Nephron progenitor cell (in vitro differentiated cells): ENCODE data around the gene DUSP19.

ENCODE experiments used
- DNase-seq: peaks from one replicate; pipeline ENCODE4 v3.0.0; 2021
- H3K27ac Mint-ChIP-seq: 2 replicates; pipeline ENCODE4 v1.8.0; 2021; ENCODE audit warnings: mild to moderate bottlenecking, moderate library complexity, mixed read lengths
- H3K27me3 Mint-ChIP-seq: 2 replicates; pipeline ENCODE4 v1.8.0; 2021; ENCODE audit warnings: mild to moderate bottlenecking, low read depth, mixed read lengths; ENCODE audit not compliant: poor library complexity
- H3K36me3 Mint-ChIP-seq: 2 replicates; pipeline ENCODE4 v1.8.0; 2021; ENCODE audit warnings: low read depth, mixed read lengths
- H3K4me1 Mint-ChIP-seq: 2 replicates; pipeline ENCODE4 v1.8.0; 2021; ENCODE audit warnings: mixed read lengths
- H3K4me3 Mint-ChIP-seq: 2 replicates; pipeline ENCODE4 v1.8.0; 2021; ENCODE audit warnings: mild to moderate bottlenecking, moderate library complexity, mixed read lengths
- H3K9me3 Mint-ChIP-seq: 2 replicates; pipeline ENCODE4 v1.8.0; 2021; ENCODE audit warnings: mild to moderate bottlenecking, moderate library complexity, mixed read lengths
- TF ChIP-seq, protein P1 (sequence below): fragments of 200-600 bp; sonication (generic); IDR thresholded peaks from 2 replicates; pipeline ENCODE4 v1.5.0; 2021; ENCODE audit warnings: antibody characterized with exemption

The DUSP19 gene

DNA sequence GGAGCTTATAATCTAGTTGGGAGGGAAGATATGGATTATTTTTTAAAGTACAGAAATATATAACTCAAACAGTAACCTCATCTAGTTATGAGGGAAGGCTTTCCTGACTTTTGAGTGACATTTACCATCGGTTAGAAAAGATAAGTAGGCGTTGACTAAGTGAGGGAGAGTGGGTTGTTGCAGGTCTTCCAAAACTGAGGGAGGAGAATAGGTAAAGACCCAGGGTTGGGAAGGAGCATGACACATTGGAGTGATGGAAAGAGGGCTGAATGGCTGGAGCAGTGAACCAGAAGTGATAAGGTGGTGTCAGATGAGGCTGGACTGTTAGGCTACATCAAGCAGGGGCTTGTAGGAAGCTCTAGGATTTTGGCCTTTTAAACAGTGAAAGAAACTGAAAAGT, 35.1 kb downstream of the DUSP19 start:
- no peak overlapping the region for H3K4me3 Mint-ChIP-seq
- H3K4me1 Mint-ChIP-seq = no peaks in the 10 kb centered on the region
- no peaks in the 10 kb centered on the region for H3K9me3 Mint-ChIP-seq
- TF ChIP-seq, protein P1, sequence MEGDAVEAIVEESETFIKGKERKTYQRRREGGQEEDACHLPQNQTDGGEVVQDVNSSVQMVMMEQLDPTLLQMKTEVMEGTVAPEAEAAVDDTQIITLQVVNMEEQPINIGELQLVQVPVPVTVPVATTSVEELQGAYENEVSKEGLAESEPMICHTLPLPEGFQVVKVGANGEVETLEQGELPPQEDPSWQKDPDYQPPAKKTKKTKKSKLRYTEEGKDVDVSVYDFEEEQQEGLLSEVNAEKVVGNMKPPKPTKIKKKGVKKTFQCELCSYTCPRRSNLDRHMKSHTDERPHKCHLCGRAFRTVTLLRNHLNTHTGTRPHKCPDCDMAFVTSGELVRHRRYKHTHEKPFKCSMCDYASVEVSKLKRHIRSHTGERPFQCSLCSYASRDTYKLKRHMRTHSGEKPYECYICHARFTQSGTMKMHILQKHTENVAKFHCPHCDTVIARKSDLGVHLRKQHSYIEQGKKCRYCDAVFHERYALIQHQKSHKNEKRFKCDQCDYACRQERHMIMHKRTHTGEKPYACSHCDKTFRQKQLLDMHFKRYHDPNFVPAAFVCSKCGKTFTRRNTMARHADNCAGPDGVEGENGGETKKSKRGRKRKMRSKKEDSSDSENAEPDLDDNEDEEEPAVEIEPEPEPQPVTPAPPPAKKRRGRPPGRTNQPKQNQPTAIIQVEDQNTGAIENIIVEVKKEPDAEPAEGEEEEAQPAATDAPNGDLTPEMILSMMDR = no peak
- H3K36me3 Mint-ChIP-seq = no peaks in the 10 kb centered on the region
- H3K27ac Mint-ChIP-seq = no peak overlapping the region
- no peak for DNase-seq
- H3K27me3 Mint-ChIP-seq = peaks cover 19% of the 10 kb centered on the region

DNA sequence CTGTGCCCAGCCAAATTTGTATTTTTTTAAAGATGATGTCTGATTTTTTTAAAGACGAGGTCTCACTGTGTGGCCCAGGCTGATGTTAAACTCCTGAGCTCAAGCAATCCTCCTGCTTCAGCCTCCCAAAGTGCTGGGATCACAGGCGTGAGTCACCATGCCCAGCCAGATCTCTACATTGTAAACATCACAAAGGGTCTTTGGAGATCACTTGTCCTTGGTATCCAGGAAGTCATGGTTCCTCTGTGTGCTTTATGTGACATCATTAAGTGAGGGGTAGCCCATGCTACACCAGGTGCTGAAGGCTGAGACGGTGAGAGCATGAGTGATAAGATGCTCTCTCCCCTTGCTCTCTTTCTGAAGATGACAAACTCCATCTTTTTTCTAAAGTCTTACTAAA, 38.7 kb downstream of the DUSP19 start:
- H3K4me3 Mint-ChIP-seq = no peak overlapping the region

DNA sequence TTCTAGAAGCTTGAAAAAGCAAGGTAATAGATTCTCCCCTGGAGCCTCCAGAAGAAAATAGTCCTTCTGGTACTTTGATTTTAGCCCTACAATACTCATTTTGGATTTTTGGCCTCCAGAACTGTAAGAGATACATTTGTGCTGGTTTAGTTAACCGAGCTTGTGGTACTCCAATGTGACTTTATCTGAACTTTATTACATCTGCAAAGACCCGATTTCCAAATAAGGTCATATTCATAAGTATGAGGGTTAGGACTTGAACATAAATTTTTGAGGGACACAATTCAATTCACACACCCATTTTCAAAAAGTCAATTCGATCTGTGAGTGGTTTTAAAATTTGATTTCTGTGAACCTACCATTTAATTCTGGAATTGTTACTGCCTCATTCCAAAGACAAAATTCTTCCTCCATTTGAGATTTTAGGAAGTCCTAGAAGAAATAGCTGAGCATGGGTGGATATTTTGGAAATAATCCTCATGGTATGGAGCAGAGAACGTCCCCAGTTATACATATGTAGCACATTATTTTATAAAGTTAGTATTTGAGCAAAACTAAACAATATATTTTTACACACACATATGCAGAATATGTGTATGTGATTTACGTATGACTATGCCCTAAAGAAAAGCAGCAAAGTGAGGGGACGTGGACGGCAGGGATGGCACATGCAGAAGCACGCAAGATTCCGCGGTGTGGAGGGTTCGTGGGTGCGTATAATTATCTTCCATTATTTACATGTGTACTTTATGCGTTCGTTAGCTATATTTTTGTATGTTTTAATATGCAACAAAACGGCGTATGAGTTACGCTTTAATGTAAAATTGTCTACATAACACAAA, 44.8 kb downstream of the DUSP19 start:
- no peaks in the 10 kb centered on the region for H3K9me3 Mint-ChIP-seq
- peaks cover 3% of the 10 kb centered on the region for H3K36me3 Mint-ChIP-seq
- no peak for DNase-seq
- H3K4me1 Mint-ChIP-seq = peaks cover 27% of the 10 kb centered on the region
- peak overlapping the region; percentile 99 for H3K27ac Mint-ChIP-seq
- H3K4me3 Mint-ChIP-seq = peak overlapping the region; percentile 96
- TF ChIP-seq, protein P1 = no peak
- no peaks in the 10 kb centered on the region for H3K27me3 Mint-ChIP-seq

More for the DNA sequence above, 38.7 kb downstream of the DUSP19 start:
- Mint-ChIP-seq H3K4me1 (no peaks in the 10 kb centered on the region), H3K9me3 (no peaks in the 10 kb centered on the region), H3K27me3 (peaks cover 16% of the 10 kb centered on the region), H3K27ac (no peak overlapping the region), H3K36me3 (no peaks in the 10 kb centered on the region)
- TF ChIP-seq, protein P1 = no peak
- no peak for DNase-seq

DNA sequence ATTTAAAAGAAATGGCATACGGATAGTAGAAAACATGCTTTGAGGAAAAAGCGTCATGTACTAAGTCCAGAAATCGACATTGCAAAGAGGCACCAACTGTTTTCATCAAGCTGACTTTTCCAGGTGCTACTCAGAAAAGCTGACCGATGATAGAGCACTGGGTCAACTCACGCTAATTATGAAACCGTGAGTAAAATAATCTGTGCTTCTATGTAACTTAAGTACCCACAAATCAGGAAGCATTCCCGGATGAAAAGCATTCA, 45.3 kb downstream of the DUSP19 start:
- TF ChIP-seq, protein P1 = no peak
- Mint-ChIP-seq H3K4me3 (peak overlapping the region; percentile 96), H3K4me1 (peaks cover 27% of the 10 kb centered on the region), H3K27me3 (no peaks in the 10 kb centered on the region), H3K27ac (peak overlapping the region; percentile 99), H3K36me3 (peaks cover 6% of the 10 kb centered on the region), H3K9me3 (no peaks in the 10 kb centered on the region)
- DNase-seq = no peak

DNA sequence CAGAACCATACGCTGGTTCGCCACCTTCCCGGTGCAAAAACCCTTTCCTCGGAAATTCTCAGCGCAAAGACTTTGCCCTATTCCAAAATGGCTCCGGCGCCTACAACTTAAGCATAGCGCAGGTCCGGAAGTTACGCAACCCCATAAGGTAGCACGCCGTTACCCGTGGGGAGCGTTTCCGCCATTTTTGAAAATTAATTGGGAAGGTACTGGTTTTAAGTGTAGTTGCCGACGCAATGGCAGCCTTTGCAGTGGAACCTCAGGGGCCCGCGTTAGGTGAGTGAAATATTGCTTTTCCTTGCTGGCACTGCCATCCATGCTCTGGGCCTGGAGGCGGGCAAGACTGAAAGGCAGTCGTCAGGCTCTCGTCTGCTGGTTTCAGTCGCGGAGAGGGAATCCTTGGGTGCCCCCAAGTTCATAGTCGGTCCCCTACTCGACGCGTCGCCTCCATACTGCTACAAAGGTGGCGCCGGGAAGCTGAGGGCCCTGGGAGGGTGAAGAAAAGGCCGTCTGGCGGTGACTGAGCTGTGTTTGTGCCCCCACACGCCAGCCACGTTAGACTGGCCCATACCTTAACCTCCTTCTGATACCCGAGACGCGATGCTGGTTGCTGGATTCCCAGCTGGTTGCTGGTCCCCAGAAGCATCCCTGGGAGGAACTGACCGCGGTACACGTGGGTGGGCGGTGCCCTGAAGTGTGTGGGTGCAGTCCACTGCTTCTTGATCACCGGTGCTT, 45.8 kb downstream of the DUSP19 start, which contains the start of gene NUP35:
Gene NUP35 (plus strand): TSS at position 222 of the 735 bp plus-strand sequence. CDS start 15 bp downstream, at position 237.
- Mint-ChIP-seq H3K27ac (peak within 1 kb of the TSS; percentile 99), H3K9me3 (no peaks in the 10 kb centered on the region), H3K36me3 (peaks cover 10% of the 10 kb centered on the region), H3K4me3 (peak within 1 kb of the TSS; percentile 96), H3K27me3 (no peaks in the 10 kb centered on the region), H3K4me1 (peaks cover 27% of the 10 kb centered on the region)
- TF ChIP-seq, protein P1 = no peak
- peak; percentile 86 for DNase-seq
